Measurements from ENCODE around the gene SMG5. TPM values are rescaled to one million over a fixed set of nuclear protein-coding genes. Genes with fewer than 3 reads are reported as not detected.

SMG5 gene
- total and polyA plus RNA-seq, 2 donors (not counting 1 experiment from before 2014, with no cell fraction given), result 18.6 to 65.9 TPM

GRCh38 chr1:156249593-156249992 lies 33.0 kb downstream of the SMG5 start:
- H3K27ac ChIP-seq (ENCODE audit: insufficient read depth, low read length), result no peak overlapping the region
- no peaks in the 10 kb centered on the region for H3K9me3 ChIP-seq (ENCODE audit: control insufficient read depth, insufficient read depth, low read depth, low read length)
- H3K9ac ChIP-seq (ENCODE audit: insufficient read depth, low read length), result no peak overlapping the region
- no peak overlapping the region for H3K4me2 ChIP-seq (ENCODE audit: extremely low read depth, insufficient read depth, low read length)
- peaks cover 3% of the 10 kb centered on the region for H3K4me1 ChIP-seq (ENCODE audit: control insufficient read depth, extremely low read depth, insufficient read depth, low read length)
- H3K27me3 ChIP-seq (ENCODE audit: control insufficient read depth, insufficient read depth, low read length), result peaks cover 10% of the 10 kb centered on the region
- TF ChIP-seq EZH2 (IDR thresholded peaks at IDR 0.05; ENCODE audit: low read length, missing control alignments) (no peak), CTCF (conservative IDR thresholded peaks at IDR 0.05 in 1 of 2, IDR thresholded peaks at IDR 0.05 in 1 of 2; ENCODE audit: low read depth in 1 of 2, low read length in 2 of 2) (no peak)
- no peaks in the 10 kb centered on the region for H3K79me2 ChIP-seq (ENCODE audit: control insufficient read depth, insufficient read depth, low read length)
- no peak for DNase-seq (ENCODE audit: low read depth in 2 of 2)
- no peak overlapping the region for H2AFZ ChIP-seq (ENCODE audit: low read length)
- no peaks in the 10 kb centered on the region for H4K20me1 ChIP-seq (ENCODE audit: control insufficient read depth, extremely low read depth, insufficient read depth, low read length)
- peaks cover 15% of the 10 kb centered on the region for H3K36me3 ChIP-seq (ENCODE audit: control insufficient read depth, insufficient read depth, low read length)
- H3K4me3 ChIP-seq (replicated peaks in 1 of 4; ENCODE audit: control extremely low read depth in 1 of 4, insufficient read depth in 1 of 4, low read depth in 3 of 4, low read length in 4 of 4), result no peak overlapping the region

GRCh38 chr1:156248323-156248683 lies 34.3 kb downstream of the SMG5 start:
- TF ChIP-seq CTCF (conservative IDR thresholded peaks at IDR 0.05 in 1 of 2, IDR thresholded peaks at IDR 0.05 in 1 of 2; ENCODE audit: low read depth in 1 of 2, low read length in 2 of 2), result no peak
- TF ChIP-seq EZH2 (IDR thresholded peaks at IDR 0.05; ENCODE audit: low read length, missing control alignments), result no peak
- H3K4me1 ChIP-seq (ENCODE audit: control insufficient read depth, extremely low read depth, insufficient read depth, low read length), result peaks cover 3% of the 10 kb centered on the region
- DNase-seq (ENCODE audit: low read depth in 2 of 2), result no peak
- no peak overlapping the region for H3K4me2 ChIP-seq (ENCODE audit: extremely low read depth, insufficient read depth, low read length)
- no peak overlapping the region for H3K27ac ChIP-seq (ENCODE audit: insufficient read depth, low read length)
- peaks cover 13% of the 10 kb centered on the region for H3K36me3 ChIP-seq (ENCODE audit: control insufficient read depth, insufficient read depth, low read length)
- H2AFZ ChIP-seq (ENCODE audit: low read length), result no peak overlapping the region
- peaks cover 10% of the 10 kb centered on the region for H3K27me3 ChIP-seq (ENCODE audit: control insufficient read depth, insufficient read depth, low read length)
- H4K20me1 ChIP-seq (ENCODE audit: control insufficient read depth, extremely low read depth, insufficient read depth, low read length), result no peaks in the 10 kb centered on the region
- H3K79me2 ChIP-seq (ENCODE audit: control insufficient read depth, insufficient read depth, low read length), result no peaks in the 10 kb centered on the region
- no peak overlapping the region for H3K4me3 ChIP-seq (replicated peaks in 1 of 4; ENCODE audit: control extremely low read depth in 1 of 4, insufficient read depth in 1 of 4, low read depth in 3 of 4, low read length in 4 of 4)
- no peaks in the 10 kb centered on the region for H3K9me3 ChIP-seq (ENCODE audit: control insufficient read depth, insufficient read depth, low read depth, low read length)
- no peak overlapping the region for H3K9ac ChIP-seq (ENCODE audit: insufficient read depth, low read length)

- no peaks in the 10 kb centered on the region for H3K79me2 ChIP-seq (ENCODE audit: control insufficient read depth, insufficient read depth, low read length)
- peaks cover 12% of the 10 kb centered on the region for H3K36me3 ChIP-seq (ENCODE audit: control insufficient read depth, insufficient read depth, low read length)
- H3K9ac ChIP-seq (ENCODE audit: insufficient read depth, low read length), result no peak within 1 kb of the TSS
- no peaks in the 10 kb centered on the region for H3K9me3 ChIP-seq (ENCODE audit: control insufficient read depth, insufficient read depth, low read depth, low read length)
- H3K27me3 ChIP-seq (ENCODE audit: control insufficient read depth, insufficient read depth, low read length), result peaks cover 10% of the 10 kb centered on the region
- no peak for TF ChIP-seq EZH2 (IDR thresholded peaks at IDR 0.05; ENCODE audit: low read length, missing control alignments)
- TF ChIP-seq CTCF (conservative IDR thresholded peaks at IDR 0.05 in 1 of 2, IDR thresholded peaks at IDR 0.05 in 1 of 2; ENCODE audit: low read depth in 1 of 2, low read length in 2 of 2), result no peak
- H3K4me2 ChIP-seq (ENCODE audit: extremely low read depth, insufficient read depth, low read length), result no peak within 1 kb of the TSS
- H3K27ac ChIP-seq (ENCODE audit: insufficient read depth, low read length), result no peak within 1 kb of the TSS
- H3K4me1 ChIP-seq (ENCODE audit: control insufficient read depth, extremely low read depth, insufficient read depth, low read length), result peaks cover 3% of the 10 kb centered on the region
- no peak within 1 kb of the TSS for H2AFZ ChIP-seq (ENCODE audit: low read length)
- no peaks in the 10 kb centered on the region for H4K20me1 ChIP-seq (ENCODE audit: control insufficient read depth, extremely low read depth, insufficient read depth, low read length)
- H3K4me3 ChIP-seq (replicated peaks in 1 of 4; ENCODE audit: control extremely low read depth in 1 of 4, insufficient read depth in 1 of 4, low read depth in 3 of 4, low read length in 4 of 4), result no peak within 1 kb of the TSS
- DNase-seq (ENCODE audit: low read depth in 2 of 2), result no peak
Observed at GRCh38 chr1:156247460-156248322, 34.9 kb downstream of the SMG5 start, which contains the start of gene PAQR6. Gene PAQR6, minus strand, starts transcription at chr1:156248056. Its CDS starts 1,325 bp downstream, at chr1:156246731.
